Panc1 (cell line): ENCODE measurements around the gene SLC43A2.
"Not testable (repeated sequence)": the region's sequence is repeated elsewhere in the genome, so short reads cannot be mapped to it uniquely, and the experiment has no call there.

ENCODE experiments used
- CTCF ChIP-seq: fragments of 450-650 bp; IDR thresholded peaks from 2 replicates; pipeline ENCODE4 v1.5.1; 2017; ENCODE audit warnings: mild to moderate bottlenecking
- POLR2AphosphoS5 ChIP-seq: IDR thresholded peaks from 2 replicates; pipeline ENCODE4 v1.6.1; 2012; ENCODE audit warnings: mild to moderate bottlenecking, low read depth, low read length, moderate library complexity
- REST ChIP-seq, 2 experiments: IDR thresholded peaks; 2 replicates each; pipeline ENCODE4 v1.6.1; 2011 to 2012; ENCODE audit warnings: low read depth in 2 of 2, control low read depth in 1 of 2, low read length in 1 of 2, mild to moderate bottlenecking in 1 of 2, moderate library complexity in 1 of 2; ENCODE audit not compliant: insufficient read depth in 1 of 2
- SIN3A ChIP-seq: IDR thresholded peaks from 2 replicates; pipeline ENCODE4 v1.6.1; 2012; ENCODE audit warnings: low read depth, mild to moderate bottlenecking, low read length, moderate library complexity, borderline replicate concordance; ENCODE audit not compliant: insufficient read depth
- TCF7L2 ChIP-seq: IDR thresholded peaks from 2 replicates; pipeline ENCODE4 v1.6.1; 2011; ENCODE audit warnings: mild to moderate bottlenecking, low read depth, low read length, inconsistent platforms

GRCh38 chr17:1663934-1664333 is 35.3 kb upstream of the SLC43A2 start:
- TF ChIP-seq POLR2AphosphoS5; CTCF; REST (IDR thresholded peaks at IDR 0.05; ENCODE audit: insufficient read depth in 1 of 2, low read depth in 2 of 2, low read length in 1 of 2); TCF7L2; SIN3A: not testable (repeated sequence)
